ENCODE data around the gene UNC13C.
"Not testable (repeated sequence)": the region's sequence is repeated elsewhere in the genome, so short reads cannot be mapped to it uniquely, and the experiment has no call there.

Gene UNC13C

DNA sequence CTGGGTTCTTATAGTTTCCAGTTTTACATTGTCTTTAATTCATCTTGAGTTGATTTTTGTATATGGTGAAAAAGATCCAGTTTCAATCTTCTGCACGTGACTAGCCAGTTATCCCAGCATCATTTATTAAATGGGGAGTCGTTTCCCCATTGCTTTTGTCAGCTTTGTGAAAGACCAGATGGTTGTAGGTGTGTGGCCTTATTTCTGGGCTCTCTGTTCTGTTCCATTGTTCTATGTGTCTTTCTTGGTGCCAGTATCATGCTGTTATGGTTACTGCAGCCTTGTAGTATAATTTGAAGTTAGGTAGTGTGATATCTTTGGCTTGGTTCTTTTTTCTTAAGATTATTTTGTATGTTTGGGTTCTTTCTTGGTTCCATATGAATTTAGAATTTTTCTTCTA lies 432.2 kb downstream of the UNC13C start:
- H3K79me2 ChIP-seq (ENCODE audit: insufficient read depth, low read depth): no peaks in the 10 kb centered on the region
- H3K9ac ChIP-seq: no peak overlapping the region
- no peaks in the 10 kb centered on the region for H3K4me1 ChIP-seq (ENCODE audit: low read depth, poor library complexity, severe bottlenecking)
- no peak overlapping the region for H3K4me3 ChIP-seq (IDR thresholded peaks at IDR 0.05; ENCODE audit: insufficient read depth, low read depth, low read length)
- no peak overlapping the region for H3K4me2 ChIP-seq
- no peak overlapping the region for H2AFZ ChIP-seq (ENCODE audit: low read depth)
- TF ChIP-seq, protein P1, sequence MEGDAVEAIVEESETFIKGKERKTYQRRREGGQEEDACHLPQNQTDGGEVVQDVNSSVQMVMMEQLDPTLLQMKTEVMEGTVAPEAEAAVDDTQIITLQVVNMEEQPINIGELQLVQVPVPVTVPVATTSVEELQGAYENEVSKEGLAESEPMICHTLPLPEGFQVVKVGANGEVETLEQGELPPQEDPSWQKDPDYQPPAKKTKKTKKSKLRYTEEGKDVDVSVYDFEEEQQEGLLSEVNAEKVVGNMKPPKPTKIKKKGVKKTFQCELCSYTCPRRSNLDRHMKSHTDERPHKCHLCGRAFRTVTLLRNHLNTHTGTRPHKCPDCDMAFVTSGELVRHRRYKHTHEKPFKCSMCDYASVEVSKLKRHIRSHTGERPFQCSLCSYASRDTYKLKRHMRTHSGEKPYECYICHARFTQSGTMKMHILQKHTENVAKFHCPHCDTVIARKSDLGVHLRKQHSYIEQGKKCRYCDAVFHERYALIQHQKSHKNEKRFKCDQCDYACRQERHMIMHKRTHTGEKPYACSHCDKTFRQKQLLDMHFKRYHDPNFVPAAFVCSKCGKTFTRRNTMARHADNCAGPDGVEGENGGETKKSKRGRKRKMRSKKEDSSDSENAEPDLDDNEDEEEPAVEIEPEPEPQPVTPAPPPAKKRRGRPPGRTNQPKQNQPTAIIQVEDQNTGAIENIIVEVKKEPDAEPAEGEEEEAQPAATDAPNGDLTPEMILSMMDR (conservative IDR thresholded peaks at IDR 0.05; ENCODE audit: low read depth, low read length): no peak
- H3K27ac ChIP-seq: no peak overlapping the region
- no peaks in the 10 kb centered on the region for H3K27me3 ChIP-seq (ENCODE audit: insufficient read depth, low read depth)
- H3K36me3 ChIP-seq (ENCODE audit: insufficient read depth): no peaks in the 10 kb centered on the region
- H4K20me1 ChIP-seq (ENCODE audit: insufficient read depth): no peaks in the 10 kb centered on the region

DNA sequence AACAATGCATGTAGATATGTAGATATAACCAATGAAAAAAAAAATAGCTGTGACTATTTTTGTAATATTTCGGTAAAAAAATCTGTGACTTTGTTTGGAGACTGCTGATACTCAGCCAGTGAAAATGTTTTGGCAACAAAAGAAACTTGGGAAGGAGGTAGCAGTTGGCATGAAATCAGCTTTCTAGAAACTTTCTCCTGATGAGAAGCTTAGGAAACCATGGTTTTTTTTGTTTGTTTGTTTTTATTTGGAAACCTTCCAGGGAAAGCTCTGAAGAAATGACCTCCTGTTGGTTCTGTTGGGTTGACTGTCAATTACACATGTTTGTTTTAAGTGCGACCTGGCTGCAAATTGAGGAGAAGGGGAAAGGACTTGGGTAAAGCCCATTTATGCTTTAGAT lies 445.9 kb downstream of the UNC13C start:
- H3K9ac ChIP-seq: no peak overlapping the region
- H3K4me3 ChIP-seq (IDR thresholded peaks at IDR 0.05; ENCODE audit: insufficient read depth, low read depth, low read length): no peak overlapping the region
- no peak overlapping the region for H3K27ac ChIP-seq
- H3K4me1 ChIP-seq (ENCODE audit: low read depth, poor library complexity, severe bottlenecking): no peaks in the 10 kb centered on the region
- H2AFZ ChIP-seq (ENCODE audit: low read depth): no peak overlapping the region
- H3K36me3 ChIP-seq (ENCODE audit: insufficient read depth): no peaks in the 10 kb centered on the region
- no peak overlapping the region for H3K4me2 ChIP-seq
- H4K20me1 ChIP-seq (ENCODE audit: insufficient read depth): no peaks in the 10 kb centered on the region
- TF ChIP-seq, protein P1 (conservative IDR thresholded peaks at IDR 0.05; ENCODE audit: low read depth, low read length): no peak
- H3K79me2 ChIP-seq (ENCODE audit: insufficient read depth, low read depth): no peaks in the 10 kb centered on the region
- H3K27me3 ChIP-seq (ENCODE audit: insufficient read depth, low read depth): no peaks in the 10 kb centered on the region

DNA sequence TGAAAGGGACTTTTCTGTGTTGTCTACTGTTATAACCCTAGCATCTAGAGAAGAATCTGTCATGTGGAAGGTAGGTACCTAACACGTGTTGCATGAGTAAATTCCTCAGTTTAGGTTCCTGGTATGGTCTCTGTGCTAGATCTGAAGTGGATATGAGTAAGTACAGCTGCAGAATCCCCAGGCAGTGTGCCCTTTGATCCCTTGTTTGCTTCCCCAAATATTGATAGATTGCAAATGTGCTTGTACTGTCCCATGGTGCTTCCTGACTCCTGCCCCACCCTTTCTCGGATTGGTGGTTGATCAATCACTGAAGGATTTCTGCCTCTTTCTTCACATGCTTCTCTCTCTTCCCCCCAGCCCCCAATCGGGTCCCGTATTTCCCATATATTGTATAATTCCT lies 450.4 kb downstream of the UNC13C start:
- Histone ChIP-seq H3K9ac (no peak overlapping the region), H4K20me1 (ENCODE audit: insufficient read depth) (no peaks in the 10 kb centered on the region), H2AFZ (ENCODE audit: low read depth) (no peak overlapping the region), H3K4me1 (ENCODE audit: low read depth, poor library complexity, severe bottlenecking) (no peaks in the 10 kb centered on the region), H3K4me3 (IDR thresholded peaks at IDR 0.05; ENCODE audit: insufficient read depth, low read depth, low read length) (no peak overlapping the region), H3K4me2 (no peak overlapping the region), H3K27me3 (ENCODE audit: insufficient read depth, low read depth) (no peaks in the 10 kb centered on the region), H3K27ac (no peak overlapping the region), H3K36me3 (ENCODE audit: insufficient read depth) (no peaks in the 10 kb centered on the region), H3K79me2 (ENCODE audit: insufficient read depth, low read depth) (no peaks in the 10 kb centered on the region)
- TF ChIP-seq, protein P1 (conservative IDR thresholded peaks at IDR 0.05; ENCODE audit: low read depth, low read length): no peak

DNA sequence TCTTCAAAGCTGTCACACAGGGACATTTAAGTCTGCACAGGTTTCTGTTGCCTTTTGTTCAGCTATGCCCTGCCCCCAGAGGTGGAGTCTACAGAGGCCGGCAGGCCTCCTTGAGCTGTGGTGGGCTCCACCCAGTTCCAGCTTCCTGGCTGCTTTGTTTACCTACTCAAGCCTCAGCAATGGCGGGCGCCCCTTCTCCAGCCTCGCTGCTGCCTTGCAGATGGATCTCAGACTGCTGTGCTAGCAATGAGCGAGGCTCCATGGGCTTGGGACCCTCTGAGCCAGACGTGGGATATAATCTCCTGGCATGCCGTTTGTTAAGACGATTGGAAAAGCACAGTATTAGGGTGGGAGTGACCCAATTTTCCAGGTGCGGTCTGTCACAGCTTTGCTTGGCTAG lies 472.0 kb downstream of the UNC13C start:
- not testable (repeated sequence) for H3K4me3 ChIP-seq (IDR thresholded peaks at IDR 0.05; ENCODE audit: insufficient read depth, low read depth, low read length); H3K4me1 ChIP-seq (ENCODE audit: low read depth, poor library complexity, severe bottlenecking); H3K36me3 ChIP-seq (ENCODE audit: insufficient read depth); H3K27ac ChIP-seq; H3K9ac ChIP-seq; H3K4me2 ChIP-seq; H4K20me1 ChIP-seq (ENCODE audit: insufficient read depth); H2AFZ ChIP-seq (ENCODE audit: low read depth); H3K79me2 ChIP-seq (ENCODE audit: insufficient read depth, low read depth); H3K27me3 ChIP-seq (ENCODE audit: insufficient read depth, low read depth)

DNA sequence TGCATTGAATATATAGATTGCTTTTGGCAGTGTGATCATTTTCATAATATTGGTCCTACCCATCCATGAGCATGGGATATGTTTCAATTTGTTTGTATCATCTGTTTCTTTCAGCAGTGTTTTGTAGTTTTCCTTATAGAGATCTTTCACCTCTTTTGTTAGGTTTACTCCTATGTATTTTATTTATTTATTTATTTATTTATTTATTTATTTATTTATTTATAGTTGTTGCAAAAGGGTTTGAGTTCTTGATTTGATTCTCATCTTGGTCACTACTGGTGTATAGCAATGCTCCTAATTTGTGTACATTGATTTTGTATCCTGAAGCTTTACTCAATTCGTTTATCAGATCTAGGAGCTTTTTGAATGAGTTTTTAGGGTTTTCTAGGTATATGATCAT lies 478.2 kb downstream of the UNC13C start:
- Histone ChIP-seq H2AFZ (ENCODE audit: low read depth) (no peak overlapping the region), H3K4me3 (IDR thresholded peaks at IDR 0.05; ENCODE audit: insufficient read depth, low read depth, low read length) (no peak overlapping the region), H3K4me1 (ENCODE audit: low read depth, poor library complexity, severe bottlenecking) (no peaks in the 10 kb centered on the region), H3K4me2 (no peak overlapping the region), H3K9ac (no peak overlapping the region), H4K20me1 (ENCODE audit: insufficient read depth) (no peaks in the 10 kb centered on the region), H3K27me3 (ENCODE audit: insufficient read depth, low read depth) (no peaks in the 10 kb centered on the region), H3K27ac (no peak overlapping the region), H3K36me3 (ENCODE audit: insufficient read depth) (no peaks in the 10 kb centered on the region), H3K79me2 (ENCODE audit: insufficient read depth, low read depth) (no peaks in the 10 kb centered on the region)
- TF ChIP-seq, protein P1 (conservative IDR thresholded peaks at IDR 0.05; ENCODE audit: low read depth, low read length): no peak

Data from KMS-11 (cell line).